NCI-H446 treated with DMSO at 0.1 percent for 48 hours (cell line): ENCODE measurements around the gene PYGB.

Source experiments
- DNase-seq: peaks from one replicate; lab custom pipeline; 2025; lab: John Stamatoyannopoulos, UW

The PYGB gene

GRCh38 chr20:25282796-25283195 lies 34.9 kb downstream of the PYGB start:
- no peak for DNase-seq

- DNase-seq = no peak
These were observed 35.5 kb downstream of the PYGB start for GRCh38 chr20:25283221-25283951.

- no peak for DNase-seq
These were observed 36.3 kb downstream of the PYGB start for GRCh38 chr20:25284131-25284601.

- no peak for DNase-seq
These were observed 37.3 kb downstream of the PYGB start for GRCh38 chr20:25285091-25285647.

- no peak for DNase-seq
These were observed 38.2 kb downstream of the PYGB start for GRCh38 chr20:25285856-25286798.

- no peak for DNase-seq
These were observed 39.0 kb downstream of the PYGB start for GRCh38 chr20:25286917-25287316.

GRCh38 chr20:25287631-25288290 lies 39.9 kb downstream of the PYGB start:
- no peak for DNase-seq

- no peak for DNase-seq
These were observed 40.7 kb downstream of the PYGB start for GRCh38 chr20:25288291-25289181.

- DNase-seq = no peak
These were observed 42.2 kb downstream of the PYGB start for GRCh38 chr20:25289886-25290597.

GRCh38 chr20:25290646-25291431 lies 43.0 kb downstream of the PYGB start:
- no peak for DNase-seq

- no peak for DNase-seq
These were observed 43.7 kb downstream of the PYGB start for GRCh38 chr20:25291432-25292133.

- DNase-seq = no peak
These were observed 44.4 kb downstream of the PYGB start for GRCh38 chr20:25292176-25292891.

- no peak for DNase-seq
These were observed 45.6 kb downstream of the PYGB start for GRCh38 chr20:25293507-25293906.

GRCh38 chr20:25293910-25294458 lies 46.1 kb downstream of the PYGB start:
- DNase-seq = no peak

- DNase-seq = no peak
These were observed 46.8 kb downstream of the PYGB start for GRCh38 chr20:25294459-25295385.

- no peak for DNase-seq
These were observed 47.7 kb downstream of the PYGB start for GRCh38 chr20:25295386-25296093.
